PC-3 (cell line): ENCODE data around the gene EPB41L5. TPM values are rescaled to one million over a fixed set of nuclear protein-coding genes. Genes with fewer than 3 reads are reported as not detected.

ENCODE experiments used
- ATAC-seq: fragments of 200-7000 bp; cut with Tn5 transposase; 2 replicates; pipeline ENCODE4 v1.9.1; 2020; ENCODE audit warnings: mild to moderate bottlenecking, moderate library complexity
- BruUV-seq: library from RNA; stranded (reverse); fragments of 400-500 nt; replicated peaks from 2 replicates; lab custom pipeline; 2021; lab: Mats Ljungman, UMichigan
- CTCF ChIA-PET: fragments of 300-600 bp; sonication (Branson Sonifier 250); formaldehyde crosslinking; loops from one replicate; lab custom pipeline; 2022; ENCODE audit warnings: antibody characterized with exemption; lab: Charles Lee
- POLR2A ChIA-PET: fragments of 300-600 bp; sonication (Branson Sonifier 250); formaldehyde crosslinking; loops from one replicate; lab custom pipeline; 2022; ENCODE audit warnings: antibody characterized with exemption; ENCODE audit not compliant: unreplicated experiment; lab: Charles Lee
- DNase-seq: peaks from one replicate; pipeline ENCODE4 v3.0.0-alpha.2; 2015
- H2AFZ ChIP-seq: fragments of 300-600 bp; sonication (generic); 2 replicates; pipeline ENCODE4 v1.6.0; 2016; ENCODE audit warnings: antibody characterized with exemption, low read length
- H3F3A ChIP-seq: fragments of 300-600 bp; sonication (generic); one replicate; pipeline ENCODE4 v1.6.0; 2017; ENCODE audit warnings: antibody characterized with exemption, low read length, control low read depth, mild to moderate bottlenecking; ENCODE audit not compliant: unreplicated experiment
- H3K27ac ChIP-seq: fragments of 300-600 bp; sonication (generic); 2 replicates; pipeline ENCODE4 v1.5.1; 2016; ENCODE audit warnings: mild to moderate bottlenecking, low read length
- H3K27me3 ChIP-seq: fragments of 300-600 bp; sonication (generic); 2 replicates; pipeline ENCODE4 v1.6.1; 2016; ENCODE audit warnings: low read length, mixed read lengths
- H3K36me3 ChIP-seq: fragments of 300-600 bp; sonication (generic); 2 replicates; pipeline ENCODE4 v1.6.1; 2016; ENCODE audit warnings: low read depth, mixed run types, low read length, mixed read lengths
- H3K4me1 ChIP-seq: fragments of 300-600 bp; sonication (generic); 2 replicates; pipeline ENCODE4 v1.5.1; 2016; ENCODE audit warnings: low read length; ENCODE audit not compliant: insufficient read depth
- H3K4me2 ChIP-seq: fragments of 300-600 bp; sonication (generic); 2 replicates; pipeline ENCODE4 v1.6.0; 2016; ENCODE audit warnings: low read length
- H3K4me3 ChIP-seq: fragments of 300-600 bp; sonication (generic); 2 replicates; pipeline ENCODE4 v1.5.1; 2016; ENCODE audit warnings: mild to moderate bottlenecking, low read length, mixed read lengths
- H3K79me2 ChIP-seq: fragments of 300-600 bp; sonication (generic); 2 replicates; pipeline ENCODE4 v1.6.1; 2017; ENCODE audit warnings: low read length, mixed read lengths
- H3K9ac ChIP-seq: fragments of 300-600 bp; sonication (generic); 2 replicates; pipeline ENCODE4 v1.6.0; 2016; ENCODE audit warnings: mild to moderate bottlenecking, low read length
- H3K9me2 ChIP-seq: fragments of 300-600 bp; sonication (generic); replicated peaks from 2 replicates; pipeline ENCODE4 v1.6.1; 2016; ENCODE audit warnings: mixed run types, low read length, mixed read lengths
- H3K9me3 ChIP-seq: fragments of 300-600 bp; sonication (generic); 2 replicates; pipeline ENCODE4 v1.6.1; 2016; ENCODE audit warnings: low read length, mixed read lengths
- H4K20me1 ChIP-seq: fragments of 300-600 bp; sonication (generic); 2 replicates; pipeline ENCODE4 v1.6.1; 2016; ENCODE audit warnings: low read length, mixed read lengths
- EZH2 ChIP-seq: fragments of 300-600 bp; sonication (generic); IDR thresholded peaks from one replicate; pipeline ENCODE4 v1.6.1; 2017; ENCODE audit warnings: antibody characterized with exemption, mild to moderate bottlenecking, low read length; ENCODE audit not compliant: unreplicated experiment
- EZH2phosphoT487 ChIP-seq: fragments of 300-600 bp; sonication (generic); IDR thresholded peaks from 2 replicates; pipeline ENCODE4 v1.6.1; 2018; ENCODE audit warnings: mild to moderate bottlenecking, antibody characterized with exemption, low read length, borderline replicate concordance
- intact Hi-C: fragments of 100-400 bp; cut with micrococcal nuclease; formaldehyde crosslinking; loops from 2 replicates; pipeline ENCODE4 v1.9.0; 2023
- total RNA-seq: library from RNA; depleted of rRNA; stranded (reverse); fragments of >200 nt; gene quantifications from 2 replicates; pipeline ENCODE4 v1.2.3, GENCODE V29; 2014
- TF ChIP-seq, protein P1 (sequence below): fragments of 300-600 bp; sonication (generic); conservative IDR thresholded peaks from 2 replicates; pipeline ENCODE4 v1.5.1; 2017; ENCODE audit warnings: antibody characterized with exemption, low read depth, mild to moderate bottlenecking, low read length

EPB41L5 gene
- total RNA-seq, 1 experiment from 2014 or later, result 11.7 TPM

- H3K9ac ChIP-seq, result no peak overlapping the region
- no TSS peak for BruUV-seq
- H4K20me1 ChIP-seq, result no peaks in the 10 kb centered on the region
- H2AFZ ChIP-seq, result no peak overlapping the region
- ChIA-PET CTCF (no interaction called here), POLR2A (no interaction called here)
- no peaks in the 10 kb centered on the region; the same call in 1 of the 2 replicates for H3K36me3 ChIP-seq
- H3K4me2 ChIP-seq, result no peak overlapping the region
- no peak overlapping the region for H3K4me3 ChIP-seq
- H3K27me3 ChIP-seq, result no peaks in the 10 kb centered on the region
- no peaks in the 10 kb centered on the region for H3K9me2 ChIP-seq
- DNase-seq (no peak), ATAC-seq (no peak)
- H3K9me3 ChIP-seq, result no peaks in the 10 kb centered on the region
- no peaks in the 10 kb centered on the region for H3K4me1 ChIP-seq
- H3F3A ChIP-seq, result no peaks in the 10 kb centered on the region
- intact Hi-C loops, result no loop called here
- TF ChIP-seq EZH2, result no peak
- TF ChIP-seq, protein P1, sequence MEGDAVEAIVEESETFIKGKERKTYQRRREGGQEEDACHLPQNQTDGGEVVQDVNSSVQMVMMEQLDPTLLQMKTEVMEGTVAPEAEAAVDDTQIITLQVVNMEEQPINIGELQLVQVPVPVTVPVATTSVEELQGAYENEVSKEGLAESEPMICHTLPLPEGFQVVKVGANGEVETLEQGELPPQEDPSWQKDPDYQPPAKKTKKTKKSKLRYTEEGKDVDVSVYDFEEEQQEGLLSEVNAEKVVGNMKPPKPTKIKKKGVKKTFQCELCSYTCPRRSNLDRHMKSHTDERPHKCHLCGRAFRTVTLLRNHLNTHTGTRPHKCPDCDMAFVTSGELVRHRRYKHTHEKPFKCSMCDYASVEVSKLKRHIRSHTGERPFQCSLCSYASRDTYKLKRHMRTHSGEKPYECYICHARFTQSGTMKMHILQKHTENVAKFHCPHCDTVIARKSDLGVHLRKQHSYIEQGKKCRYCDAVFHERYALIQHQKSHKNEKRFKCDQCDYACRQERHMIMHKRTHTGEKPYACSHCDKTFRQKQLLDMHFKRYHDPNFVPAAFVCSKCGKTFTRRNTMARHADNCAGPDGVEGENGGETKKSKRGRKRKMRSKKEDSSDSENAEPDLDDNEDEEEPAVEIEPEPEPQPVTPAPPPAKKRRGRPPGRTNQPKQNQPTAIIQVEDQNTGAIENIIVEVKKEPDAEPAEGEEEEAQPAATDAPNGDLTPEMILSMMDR, result no peak
- no peak for TF ChIP-seq EZH2phosphoT487
- H3K79me2 ChIP-seq, result no peaks in the 10 kb centered on the region
- H3K27ac ChIP-seq, result no peak overlapping the region
Measured at GRCh38 chr2:120059483-120059882, 46.6 kb downstream of the EPB41L5 start.

DNA sequence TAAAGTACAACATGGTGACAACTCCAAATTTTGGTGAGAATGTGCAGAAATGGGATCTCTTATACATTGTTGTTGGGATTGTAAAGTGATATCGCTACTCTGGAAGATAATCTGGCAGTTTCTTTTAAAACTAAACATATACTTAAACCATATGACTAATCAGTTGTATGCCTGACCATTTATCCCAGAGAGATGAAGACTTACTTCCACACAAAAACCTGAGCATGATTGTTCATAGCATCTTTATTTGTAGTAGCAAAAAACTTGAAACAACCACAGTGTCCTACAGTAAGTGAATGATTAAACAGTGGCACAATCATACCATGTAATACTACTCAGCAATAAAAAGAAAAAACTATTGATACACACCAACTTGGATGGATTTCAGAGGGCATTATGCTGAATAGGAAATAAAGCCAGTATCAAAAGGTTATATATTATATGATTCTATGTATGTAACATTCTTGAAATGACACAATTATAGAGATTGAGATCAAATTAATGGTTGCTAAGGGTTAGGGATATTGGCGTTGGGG lies 47.3 kb downstream of the EPB41L5 start:
- no peak for DNase-seq
- ChIA-PET CTCF (no interaction called here), POLR2A (no interaction called here)
- no peaks in the 10 kb centered on the region for H3K9me3 ChIP-seq
- no peaks in the 10 kb centered on the region for H3F3A ChIP-seq
- no peak overlapping the region for H3K27ac ChIP-seq
- no peak for TF ChIP-seq EZH2phosphoT487
- TF ChIP-seq, protein P1, result no peak
- no peak for TF ChIP-seq EZH2
- no peaks in the 10 kb centered on the region for H3K79me2 ChIP-seq
- no peak overlapping the region for H3K4me3 ChIP-seq
- H3K27me3 ChIP-seq, result no peaks in the 10 kb centered on the region
- no peak overlapping the region for H2AFZ ChIP-seq
- no peaks in the 10 kb centered on the region for H3K4me1 ChIP-seq
- no peak overlapping the region for H3K4me2 ChIP-seq
- H3K9ac ChIP-seq, result no peak overlapping the region
- no peaks in the 10 kb centered on the region for H3K9me2 ChIP-seq
- H4K20me1 ChIP-seq, result no peaks in the 10 kb centered on the region
- H3K36me3 ChIP-seq, result no peaks in the 10 kb centered on the region
- intact Hi-C loops, result loop anchor here (10.0 kb wide), 1 partner anchor 45 kb away; the partner anchor contains the start of gene EPB41L5
- no TSS peak for BruUV-seq
- ATAC-seq, result no peak

GRCh38 chr2:120064664-120065063 lies 51.8 kb downstream of the EPB41L5 start:
- intact Hi-C loops, result loop anchor here (5.0 to 10.0 kb wide), 2 partner anchors 43 to 50 kb away; partner anchors contain the start of gene EPB41L5
- no peak overlapping the region for H2AFZ ChIP-seq
- no peak for ATAC-seq

More at GRCh38 chr2:120064664-120065063, 51.8 kb downstream of the EPB41L5 start:
- H3K4me2 ChIP-seq, result no peak overlapping the region
- no peaks in the 10 kb centered on the region for H3K79me2 ChIP-seq
- no peaks in the 10 kb centered on the region for H3K27me3 ChIP-seq
- H3K9me3 ChIP-seq, result no peaks in the 10 kb centered on the region
- H3K36me3 ChIP-seq, result no peaks in the 10 kb centered on the region
- no peak for DNase-seq
- no peak overlapping the region for H3K27ac ChIP-seq
- no peak overlapping the region for H3K4me3 ChIP-seq
- CTCF ChIA-PET, result no interaction called here
- no peaks in the 10 kb centered on the region for H3F3A ChIP-seq
- H3K9ac ChIP-seq, result no peak overlapping the region
- H4K20me1 ChIP-seq, result no peaks in the 10 kb centered on the region
- TF ChIP-seq EZH2phosphoT487 (no peak), EZH2 (no peak)
- TF ChIP-seq, protein P1, result no peak
- peaks cover 17% of the 10 kb centered on the region for H3K4me1 ChIP-seq
- no TSS peak for BruUV-seq
- POLR2A ChIA-PET, result no interaction called here
- no peaks in the 10 kb centered on the region for H3K9me2 ChIP-seq
